ENCODE data around the gene DAB2IP.
"Not testable (repeated sequence)": the region's sequence is repeated elsewhere in the genome, so short reads cannot be mapped to it uniquely, and the experiment has no call there.

The DAB2IP gene

GRCh38 chr9:121640076-121640475, 11.4 kb upstream of the DAB2IP start:
- in situ Hi-C loops (cut with MboI; ENCODE audit: low pct_unique_long_range_greater_than_20kb, low sequenced_read_pairs) = no loop called here
- peak; percentile 65 for DNase-seq

- no peak for DNase-seq
- in situ Hi-C loops (cut with MboI; ENCODE audit: low pct_unique_long_range_greater_than_20kb, low sequenced_read_pairs) = no loop called here
Measured at GRCh38 chr9:121640491-121641223, 10.8 kb upstream of the DAB2IP start.

- DNase-seq = no peak
- in situ Hi-C loops (cut with MboI; ENCODE audit: low pct_unique_long_range_greater_than_20kb, low sequenced_read_pairs) = no loop called here
Measured at GRCh38 chr9:121641224-121641611, 10.2 kb upstream of the DAB2IP start.

GRCh38 chr9:121642758-121643157, 8.7 kb upstream of the DAB2IP start:
- in situ Hi-C loops (cut with MboI; ENCODE audit: low pct_unique_long_range_greater_than_20kb, low sequenced_read_pairs) = no loop called here

GRCh38 chr9:121643473-121643872, 8.0 kb upstream of the DAB2IP start:
- in situ Hi-C loops (cut with MboI; ENCODE audit: low pct_unique_long_range_greater_than_20kb, low sequenced_read_pairs) = no loop called here
- DNase-seq = no peak

More at GRCh38 chr9:121642758-121643157, 8.7 kb upstream of the DAB2IP start:
- no peak for DNase-seq

- in situ Hi-C loops (cut with MboI; ENCODE audit: low pct_unique_long_range_greater_than_20kb, low sequenced_read_pairs); DNase-seq: not testable (repeated sequence)
Measured at GRCh38 chr9:121644040-121644439, 7.4 kb upstream of the DAB2IP start.

- DNase-seq = no peak
- in situ Hi-C loops (cut with MboI; ENCODE audit: low pct_unique_long_range_greater_than_20kb, low sequenced_read_pairs) = no loop called here
Measured at GRCh38 chr9:121645003-121645402, 6.4 kb upstream of the DAB2IP start.

GRCh38 chr9:121645853-121646807, 5.3 kb upstream of the DAB2IP start:
- DNase-seq = no peak
- in situ Hi-C loops (cut with MboI; ENCODE audit: low pct_unique_long_range_greater_than_20kb, low sequenced_read_pairs) = no loop called here

- in situ Hi-C loops (cut with MboI; ENCODE audit: low pct_unique_long_range_greater_than_20kb, low sequenced_read_pairs) = no loop called here
Measured at GRCh38 chr9:121646992-121647391, 4.4 kb upstream of the DAB2IP start.

GRCh38 chr9:121648172-121648571, 3.3 kb upstream of the DAB2IP start:
- no peak for DNase-seq
- in situ Hi-C loops (cut with MboI; ENCODE audit: low pct_unique_long_range_greater_than_20kb, low sequenced_read_pairs) = no loop called here

More at GRCh38 chr9:121646992-121647391, 4.4 kb upstream of the DAB2IP start:
- peak; percentile 39 for DNase-seq

GRCh38 chr9:121648799-121649198, 2.6 kb upstream of the DAB2IP start:
- in situ Hi-C loops (cut with MboI; ENCODE audit: low pct_unique_long_range_greater_than_20kb, low sequenced_read_pairs) = no loop called here
- DNase-seq = no peak

GRCh38 chr9:121649476-121650216, 1.8 kb upstream of the DAB2IP start:
- no peak for DNase-seq
- in situ Hi-C loops (cut with MboI; ENCODE audit: low pct_unique_long_range_greater_than_20kb, low sequenced_read_pairs) = no loop called here

GRCh38 chr9:121650217-121651007, 1.0 kb upstream of the DAB2IP start:
- DNase-seq = peak; percentile 66
- in situ Hi-C loops (cut with MboI; ENCODE audit: low pct_unique_long_range_greater_than_20kb, low sequenced_read_pairs) = no loop called here

- DNase-seq = no peak
- in situ Hi-C loops (cut with MboI; ENCODE audit: low pct_unique_long_range_greater_than_20kb, low sequenced_read_pairs) = no loop called here
Measured at GRCh38 chr9:121651008-121651294, 483 bp upstream of the DAB2IP start.

- DNase-seq = no peak
- in situ Hi-C loops (cut with MboI; ENCODE audit: low pct_unique_long_range_greater_than_20kb, low sequenced_read_pairs) = no loop called here
Measured at GRCh38 chr9:121652021-121652837, 795 bp downstream of the DAB2IP start.

- no peak for DNase-seq
- in situ Hi-C loops (cut with MboI; ENCODE audit: low pct_unique_long_range_greater_than_20kb, low sequenced_read_pairs) = no loop called here
Measured at GRCh38 chr9:121652838-121653231, 1.4 kb downstream of the DAB2IP start.

- no peak for DNase-seq
- in situ Hi-C loops (cut with MboI; ENCODE audit: low pct_unique_long_range_greater_than_20kb, low sequenced_read_pairs) = no loop called here
Measured at GRCh38 chr9:121654499-121655140, 3.2 kb downstream of the DAB2IP start.

Measured in KBM-7 (cell line).